Gastroesophageal sphincter (tissue), 4 donors: ENCODE measurements around the gene RAB3IL1. TPM values are rescaled to one million over a fixed set of nuclear protein-coding genes. Genes with fewer than 3 reads are reported as not detected.

Experiments
- ATAC-seq: fragments of 150-250 bp; one replicate; pipeline ENCODE4 v1.9.1; 2016; ENCODE audit warnings: mild to moderate bottlenecking, moderate library complexity
- H3K27ac ChIP-seq, 4 donors: fragments of 200-600 bp; sonication (generic) in 3 of 4; 1 replicate in 3 of 4; 2 replicates in 1 of 4; pipeline ENCODE4 v1.5.1; 2016 to 2019
- H3K27me3 ChIP-seq: fragments of 200-600 bp; sonication (generic); one replicate; pipeline ENCODE4 v1.5.1; 2019
- H3K36me3 ChIP-seq, 2 donors: fragments of 200-600 bp; sonication (generic); one replicate each; pipeline ENCODE4 v1.5.1; 2019; ENCODE audit warnings: control low read depth in 1 of 2
- H3K4me1 ChIP-seq, 3 donors: fragments of 200-600 bp; sonication (generic); 1 replicate in 2 of 3; 2 replicates in 1 of 3; pipeline ENCODE4 v1.5.1; 2016 to 2019; ENCODE audit warnings: control low read depth in 2 of 3
- H3K4me3 ChIP-seq, 2 donors: fragments of 200-600 bp; sonication (generic); one replicate each; pipeline ENCODE4 v1.5.1; 2019; ENCODE audit warnings: mild to moderate bottlenecking in 1 of 2, moderate library complexity in 1 of 2
- H3K9me3 ChIP-seq, 3 donors: fragments of 200-600 bp; sonication (generic); one replicate each; pipeline ENCODE4 v1.5.1; 2017 to 2019; ENCODE audit warnings: control low read depth in 2 of 3
- EP300 ChIP-seq: sonication (generic); formaldehyde crosslinking; IDR thresholded peaks from one replicate; pipeline ENCODE4 v1.6.1; 2017; ENCODE audit warnings: antibody characterized with exemption, mild to moderate bottlenecking
- POLR2A ChIP-seq, 2 donors: fragments of 450-650 bp; IDR thresholded peaks; one replicate each; pipeline ENCODE4 v1.6.1; 2017; ENCODE audit warnings: antibody characterized with exemption in 2 of 2, mild to moderate bottlenecking in 2 of 2, moderate library complexity in 1 of 2
- POLR2AphosphoS5 ChIP-seq: sonication (generic); formaldehyde crosslinking; IDR thresholded peaks from one replicate; pipeline ENCODE4 v1.6.1; 2017; ENCODE audit warnings: antibody characterized with exemption
- WGBS, 2 donors: methylation state at CpG; one replicate each; pipeline ENCODE4 v1.1.5; 2018; ENCODE audit warnings: low coverage in 1 of 2; 5-methylcytosine and 5-hydroxymethylcytosine counted together
- total RNA-seq, 4 donors: library from RNA; depleted of rRNA; stranded (reverse); fragments of >200 nt; gene quantifications; one replicate each; pipeline ENCODE4 v1.1.0, GENCODE V29; 2016
- TF ChIP-seq, protein P1 (sequence below), 4 experiments: fragments of 200-600 bp in 2 of 4; fragments of 450-650 bp in 2 of 4; sonication (generic) in 1 of 4; IDR thresholded peaks; one replicate each; pipeline ENCODE4 v1.5.1; 2017 to 2019; ENCODE audit warnings: antibody characterized with exemption in 4 of 4, mild to moderate bottlenecking in 2 of 4, moderate library complexity in 2 of 4

RAB3IL1 gene
- total RNA-seq, 4 donors from 2014 or later = 11.5 to 22.1 (median 14.7) TPM

- H3K27ac ChIP-seq = no peak overlapping the region
- no peaks in the 10 kb centered on the region for H3K36me3 ChIP-seq
- no peaks in the 10 kb centered on the region for H3K27me3 ChIP-seq
- ATAC-seq = no peak
- TF ChIP-seq, protein P1, sequence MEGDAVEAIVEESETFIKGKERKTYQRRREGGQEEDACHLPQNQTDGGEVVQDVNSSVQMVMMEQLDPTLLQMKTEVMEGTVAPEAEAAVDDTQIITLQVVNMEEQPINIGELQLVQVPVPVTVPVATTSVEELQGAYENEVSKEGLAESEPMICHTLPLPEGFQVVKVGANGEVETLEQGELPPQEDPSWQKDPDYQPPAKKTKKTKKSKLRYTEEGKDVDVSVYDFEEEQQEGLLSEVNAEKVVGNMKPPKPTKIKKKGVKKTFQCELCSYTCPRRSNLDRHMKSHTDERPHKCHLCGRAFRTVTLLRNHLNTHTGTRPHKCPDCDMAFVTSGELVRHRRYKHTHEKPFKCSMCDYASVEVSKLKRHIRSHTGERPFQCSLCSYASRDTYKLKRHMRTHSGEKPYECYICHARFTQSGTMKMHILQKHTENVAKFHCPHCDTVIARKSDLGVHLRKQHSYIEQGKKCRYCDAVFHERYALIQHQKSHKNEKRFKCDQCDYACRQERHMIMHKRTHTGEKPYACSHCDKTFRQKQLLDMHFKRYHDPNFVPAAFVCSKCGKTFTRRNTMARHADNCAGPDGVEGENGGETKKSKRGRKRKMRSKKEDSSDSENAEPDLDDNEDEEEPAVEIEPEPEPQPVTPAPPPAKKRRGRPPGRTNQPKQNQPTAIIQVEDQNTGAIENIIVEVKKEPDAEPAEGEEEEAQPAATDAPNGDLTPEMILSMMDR (IDR thresholded peaks at IDR 0.05) = no peak
- TF ChIP-seq EP300 = no peak
- TF ChIP-seq POLR2A (IDR thresholded peaks at IDR 0.05) = no peak
- no peak for TF ChIP-seq POLR2AphosphoS5
- WGBS, 2 donors = 75 to 82% methylated on average over 2 of the region's 2 CpGs
- no peaks in the 10 kb centered on the region for H3K4me1 ChIP-seq
- H3K4me3 ChIP-seq = no peak overlapping the region
- peaks cover 0 to 14% (median 0%) of the 10 kb centered on the region in 3 donors for H3K9me3 ChIP-seq
Measured at GRCh38 chr11:61935861-61936260, 18.5 kb upstream of the RAB3IL1 start.

DNA sequence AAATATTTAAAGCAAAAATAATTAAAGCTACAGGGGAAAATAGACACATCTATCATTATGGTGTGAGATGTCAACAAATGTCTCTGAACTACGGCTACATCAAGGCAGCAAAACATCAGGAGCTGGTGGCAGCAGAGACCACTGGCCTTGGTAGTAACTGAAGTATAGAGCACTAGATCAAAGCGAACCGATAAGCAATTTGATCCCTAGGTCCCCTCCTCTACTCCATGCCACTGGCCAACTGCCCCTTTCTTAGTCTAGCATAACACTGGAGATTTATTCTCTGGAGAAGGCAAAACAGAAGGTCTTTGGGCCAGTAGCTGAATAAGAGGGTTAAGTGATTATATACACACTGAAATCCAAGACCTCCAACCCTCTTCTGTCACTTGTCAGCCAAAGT is 13.6 kb upstream of the RAB3IL1 start:
- ATAC-seq = no peak
- WGBS, 2 donors = 86 to 94% methylated on average over 3 of the region's 3 CpGs
- Histone ChIP-seq H3K9me3 (peaks cover 0 to under 1% (median 0%) of the 10 kb centered on the region in 3 donors), H3K4me3 (no peak overlapping the region), H3K27ac (no peak overlapping the region), H3K4me1 (no peaks in the 10 kb centered on the region), H3K27me3 (no peaks in the 10 kb centered on the region), H3K36me3 (no peaks in the 10 kb centered on the region)
- TF ChIP-seq EP300 (no peak), POLR2AphosphoS5 (no peak), POLR2A (IDR thresholded peaks at IDR 0.05) (no peak)
- TF ChIP-seq, protein P1 (IDR thresholded peaks at IDR 0.05) = no peak

DNA sequence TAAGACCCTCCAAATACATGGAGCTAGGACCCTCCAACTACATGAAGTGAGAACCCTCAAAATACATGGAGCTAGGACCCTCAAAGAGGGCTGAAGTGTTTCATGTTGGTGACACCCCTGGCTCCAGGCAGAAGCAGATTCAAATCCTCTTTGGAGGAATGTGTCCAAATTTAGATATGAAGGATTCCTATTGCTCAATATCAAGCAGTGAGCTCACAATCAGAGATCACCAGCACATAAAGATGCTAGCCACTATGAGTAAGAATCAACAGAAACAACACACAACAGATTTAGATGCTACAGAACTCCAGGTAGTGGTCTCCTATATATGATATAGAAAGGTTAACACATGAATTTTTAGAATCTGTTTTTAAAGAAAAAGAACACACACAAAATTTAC is 11.2 kb upstream of the RAB3IL1 start:
- peaks cover 0 to 10% (median 8%) of the 10 kb centered on the region in 3 donors for H3K4me1 ChIP-seq
- no peak for ATAC-seq
- no peaks in the 10 kb centered on the region for H3K27me3 ChIP-seq
- H3K27ac ChIP-seq = no peak overlapping the region
- H3K36me3 ChIP-seq = no peaks in the 10 kb centered on the region
- no peaks in the 10 kb centered on the region for H3K9me3 ChIP-seq
- TF ChIP-seq, protein P1 (IDR thresholded peaks at IDR 0.05) = no peak
- TF ChIP-seq EP300 (no peak), POLR2A (IDR thresholded peaks at IDR 0.05) (no peak), POLR2AphosphoS5 (no peak)
- no peak overlapping the region for H3K4me3 ChIP-seq

DNA sequence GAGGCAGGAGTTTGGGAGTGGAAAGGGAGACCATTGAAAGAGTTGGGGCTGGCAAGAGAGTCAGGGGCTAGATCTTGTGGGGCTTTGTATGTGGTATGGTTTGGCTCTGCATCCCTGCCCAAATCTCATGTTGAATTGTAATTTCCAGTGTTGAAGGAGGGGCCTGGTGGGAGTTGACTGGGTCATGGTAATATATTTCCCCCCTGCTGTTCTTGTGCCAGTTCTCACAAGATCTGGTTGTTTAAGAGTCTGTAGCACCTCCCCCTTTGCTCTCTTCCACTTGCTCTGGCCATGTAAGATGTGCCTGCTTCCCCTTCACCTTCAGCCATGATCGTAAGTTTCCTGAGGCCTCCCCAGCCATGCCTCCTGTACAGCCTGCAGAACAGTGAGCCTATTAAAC is 10.1 kb upstream of the RAB3IL1 start:
- H3K4me1 ChIP-seq = peaks cover 0 to 21% (median 17%) of the 10 kb centered on the region in 3 donors
- no peak for ATAC-seq
- H3K27ac ChIP-seq = no peak overlapping the region
- no peaks in the 10 kb centered on the region for H3K27me3 ChIP-seq
- no peak overlapping the region for H3K4me3 ChIP-seq
- H3K36me3 ChIP-seq = no peaks in the 10 kb centered on the region
- TF ChIP-seq POLR2AphosphoS5 = no peak
- no peak for TF ChIP-seq EP300
- TF ChIP-seq POLR2A (IDR thresholded peaks at IDR 0.05) = no peak
- TF ChIP-seq, protein P1 (IDR thresholded peaks at IDR 0.05) = no peak
- no peaks in the 10 kb centered on the region for H3K9me3 ChIP-seq
- 100% methylated on average over 1 of the region's 1 CpG; no CpG with 5 or more reads in 1 of the 2 donors for WGBS, 2 donors

GRCh38 chr11:61926235-61926634 is 8.9 kb upstream of the RAB3IL1 start:
- no peak overlapping the region for H3K4me3 ChIP-seq
- no peak overlapping the region for H3K27ac ChIP-seq
- H3K27me3 ChIP-seq = peaks cover 2% of the 10 kb centered on the region
- no peak for TF ChIP-seq POLR2AphosphoS5
- TF ChIP-seq POLR2A (IDR thresholded peaks at IDR 0.05) = no peak
- TF ChIP-seq, protein P1 (IDR thresholded peaks at IDR 0.05) = no peak
- no peak for TF ChIP-seq EP300
- H3K36me3 ChIP-seq = no peaks in the 10 kb centered on the region
- WGBS, 2 donors = 77% methylated on average over 3 of the region's 3 CpGs; no CpG with 5 or more reads in 1 of the 2 donors
- H3K4me1 ChIP-seq = peaks cover 0 to 34% (median 17%) of the 10 kb centered on the region in 3 donors
- no peak for ATAC-seq
- H3K9me3 ChIP-seq = no peaks in the 10 kb centered on the region
